Endothelial cell of umbilical vein (primary cell): ENCODE data around the gene NF1. TPM values are rescaled to one million over a fixed set of nuclear protein-coding genes. Genes with fewer than 3 reads are reported as not detected.

Source experiments
- BruUV-seq: library from RNA; stranded (reverse); fragments of 400-500 nt; replicated peaks from 2 replicates; lab custom pipeline; 2021; lab: Mats Ljungman, UMichigan
- CTCF ChIA-PET: fragments of 300-600, 350-600 bp; sonication (Branson Sonifier 250); formaldehyde crosslinking; loops from one replicate; lab custom pipeline; 2021; ENCODE audit warnings: antibody characterized with exemption, inconsistent platforms; lab: Charles Lee
- POLR2A ChIA-PET: fragments of 300-600, 350-600 bp; sonication (Branson Sonifier 250); formaldehyde crosslinking; loops from one replicate; lab custom pipeline; 2021; ENCODE audit warnings: antibody characterized with exemption, inconsistent platforms; lab: Charles Lee
- DNase-seq: peaks from one replicate; pipeline ENCODE4 v3.0.0-alpha.2; 2011; ENCODE audit warnings: low read depth, low spot score
- FAIRE-seq: peaks from 2 replicates; lab custom pipeline; 2011; peaks lifted over from hg19 to GRCh38; lab: Jason Lieb, UNC
- H2AFZ ChIP-seq: 2 replicates; pipeline ENCODE4 v1.6.0; 2012; ENCODE audit warnings: low read depth, low read length, control low read depth, inconsistent platforms
- H3K27ac ChIP-seq: 2 replicates; pipeline ENCODE4 v1.5.1; 2011; ENCODE audit warnings: low read depth, mild to moderate bottlenecking, control low read depth, low read length, moderate library complexity; ENCODE audit not compliant: insufficient read depth
- H3K27me3 ChIP-seq, 2 experiments: 2 replicates each; pipeline versions ENCODE4 v1.6.0 to v1.6.1; 2011; ENCODE audit warnings: low read length in 2 of 2, mixed read lengths in 1 of 2; ENCODE audit not compliant: control insufficient read depth in 2 of 2, insufficient read depth in 2 of 2
- H3K36me3 ChIP-seq, 2 experiments: 2 replicates in 1 of 2; 3 replicates in 1 of 2; pipeline ENCODE4 v1.5.1; 2011; ENCODE audit warnings: low read length in 2 of 2, mild to moderate bottlenecking in 1 of 2, moderate library complexity in 1 of 2; ENCODE audit not compliant: control insufficient read depth in 2 of 2, insufficient read depth in 2 of 2; ENCODE audit errors: extremely low read depth in 1 of 2
- H3K4me1 ChIP-seq: 3 replicates; pipeline ENCODE4 v1.5.1; 2011; ENCODE audit warnings: mild to moderate bottlenecking, low read length; ENCODE audit not compliant: control insufficient read depth, insufficient read depth; ENCODE audit errors: extremely low read depth
- H3K4me2 ChIP-seq: 2 replicates; pipeline ENCODE4 v1.6.1; 2011; ENCODE audit warnings: low read length, control low read depth, mixed read lengths; ENCODE audit not compliant: insufficient read depth
- H3K4me3 ChIP-seq, 3 experiments: fragments of 200-600 bp in 1 of 3; sonication (generic), shearing (Covaris generic) in 1 of 3; replicated peaks in 1 of 3; 2 replicates each; pipeline ENCODE4 v1.5.1; 2011 to 2016; ENCODE audit warnings: control low read depth in 3 of 3, low read length in 3 of 3, mild to moderate bottlenecking in 2 of 3, inconsistent platforms in 1 of 3, low read depth in 1 of 3, moderate library complexity in 1 of 3; ENCODE audit not compliant: insufficient read depth in 1 of 3
- H3K79me2 ChIP-seq: 2 replicates; pipeline ENCODE4 v1.6.0; 2012; ENCODE audit warnings: low read length, inconsistent platforms; ENCODE audit not compliant: control insufficient read depth, insufficient read depth
- H3K9ac ChIP-seq: replicated peaks from 2 replicates; pipeline ENCODE3; 2011; ENCODE audit warnings: low read length, control low read depth; ENCODE audit not compliant: insufficient read depth; ENCODE audit errors: extremely low read depth
- H3K9me1 ChIP-seq: replicated peaks from 3 replicates; pipeline ENCODE4 v1.6.0; 2011; ENCODE audit warnings: mild to moderate bottlenecking, low read length; ENCODE audit not compliant: control insufficient read depth, insufficient read depth; ENCODE audit errors: extremely low read depth
- H3K9me3 ChIP-seq: replicated peaks from 2 replicates; pipeline ENCODE4 v1.5.1; 2012; ENCODE audit warnings: low read length, inconsistent platforms; ENCODE audit not compliant: control insufficient read depth, insufficient read depth
- H4K20me1 ChIP-seq: replicated peaks from 2 replicates; pipeline ENCODE3; 2011; ENCODE audit warnings: mild to moderate bottlenecking, low read length; ENCODE audit not compliant: control insufficient read depth, insufficient read depth; ENCODE audit errors: extremely low read depth
- CTCF ChIP-seq, 2 donors: IDR thresholded peaks; 1 replicate in 1 of 2; 2 replicates in 1 of 2; pipeline ENCODE4 v1.5.1; 2011; ENCODE audit warnings: low read length in 2 of 2, mild to moderate bottlenecking in 2 of 2, moderate library complexity in 2 of 2, control low read depth in 1 of 2, inconsistent platforms in 1 of 2, low read depth in 1 of 2; ENCODE audit not compliant: insufficient read depth in 1 of 2; ENCODE audit errors: extremely low read depth in 1 of 2
- EZH2 ChIP-seq: IDR thresholded peaks from 2 replicates; pipeline ENCODE4 v1.6.1; 2012; ENCODE audit warnings: borderline replicate concordance, low read depth, mild to moderate bottlenecking, moderate library complexity, low read length, inconsistent platforms; ENCODE audit not compliant: severe bottlenecking
- FOS ChIP-seq: IDR thresholded peaks from 2 replicates; pipeline ENCODE4 v1.6.1; 2011; ENCODE audit warnings: mild to moderate bottlenecking, low read length, moderate library complexity, borderline replicate concordance; ENCODE audit not compliant: insufficient read depth
- GATA2 ChIP-seq: IDR thresholded peaks from 2 replicates; pipeline ENCODE4 v1.7.0; 2011; ENCODE audit warnings: low read depth, mild to moderate bottlenecking, moderate library complexity, mixed read lengths, low read length; ENCODE audit not compliant: insufficient read length, insufficient read depth
- JUN ChIP-seq: IDR thresholded peaks from 2 replicates; pipeline ENCODE4 v1.6.1; 2011; ENCODE audit warnings: borderline replicate concordance, low read depth; ENCODE audit not compliant: insufficient read length, insufficient read depth
- MAX ChIP-seq: IDR thresholded peaks from 2 replicates; pipeline ENCODE4 v1.6.1; 2011; ENCODE audit not compliant: insufficient read depth, insufficient read length
- MYC ChIP-seq: IDR thresholded peaks from one replicate; pipeline ENCODE4 v1.6.1; 2011; ENCODE audit warnings: mild to moderate bottlenecking, low read depth, low read length
- POLR2A ChIP-seq: IDR thresholded peaks from 2 replicates; pipeline ENCODE4 v1.6.1; 2012; ENCODE audit warnings: low read depth, mild to moderate bottlenecking, control low read depth, low read length
- POLR2AphosphoS5 ChIP-seq: IDR thresholded peaks from 2 replicates; pipeline ENCODE4 v1.6.1; 2012; ENCODE audit warnings: low read depth, mild to moderate bottlenecking, control low read depth, low read length, moderate library complexity; ENCODE audit not compliant: insufficient read depth
- dilution Hi-C: fragments of 300-500 bp; cut with MboI; formaldehyde crosslinking; loops from one replicate; pipeline ENCODE4 v1.15.0; 2019; ENCODE audit warnings: low sequenced_read_pairs; ENCODE audit not compliant: extremely low pct_ligation_motif_present
- intact Hi-C: fragments of 100-400 bp; cut with micrococcal nuclease; formaldehyde crosslinking; loops from one replicate; pipeline ENCODE4 v1.10.0; 2022
- polyA plus RNA-seq, 4 experiments: library from polyadenylated mRNA; depleted of rRNA in 3 of 4; stranded (reverse) in 3 of 4; unstranded in 1 of 4; fragments of >200 nt; gene quantifications; 2 replicates each; pipeline versions ENCODE4 v1.2.1 to v1.2.3, GENCODE V29; 2011 to 2012; ENCODE audit warnings: missing spikeins in 1 of 4
- total RNA-seq: library from RNA; stranded (reverse); gene quantifications from 2 replicates; pipeline ENCODE4 v1.2.3, GENCODE V29; 2021

The NF1 gene
- total and polyA plus RNA-seq, 2 donors (not counting 3 experiments of a cell fraction or from before 2014, with no cell fraction given), result 13.7 to 42.4 TPM

- Histone ChIP-seq H3K27me3 (no peaks in the 10 kb centered on the region), H3K79me2 (peaks cover 31% of the 10 kb centered on the region), H3K4me3 (no peak overlapping the region), H3K36me3 (no peaks in the 10 kb centered on the region), H4K20me1 (no peaks in the 10 kb centered on the region), H3K9ac (no peak overlapping the region), H2AFZ (no peak overlapping the region), H3K4me1 (no peaks in the 10 kb centered on the region), H3K9me3 (no peaks in the 10 kb centered on the region), H3K9me1 (no peaks in the 10 kb centered on the region), H3K4me2 (no peak overlapping the region), H3K27ac (no peak overlapping the region)
- no TSS peak for BruUV-seq
- POLR2A ChIA-PET, result no interaction called here
- dilution Hi-C loops (no loop called here), intact Hi-C loops (no loop called here)
- DNase-seq (no peak), FAIRE-seq (no peak)
- TF ChIP-seq GATA2, result no peak
- TF ChIP-seq JUN, result no peak
- TF ChIP-seq POLR2A, result no peak
- TF ChIP-seq CTCF (IDR thresholded peaks at IDR 0.05; ENCODE audit: extremely low read depth in 1 of 2, insufficient read depth in 1 of 2, low read depth in 1 of 2, low read length in 2 of 2), result no peak
- TF ChIP-seq EZH2, result no peak
- TF ChIP-seq MYC, result no peak
- no peak for TF ChIP-seq POLR2AphosphoS5
- no peak for TF ChIP-seq MAX
- no peak for TF ChIP-seq FOS
- CTCF ChIA-PET, result no interaction called here
Measured at GRCh38 chr17:31132977-31133376, 38.2 kb downstream of the NF1 start.
